Measurements from ENCODE around the gene FBXL20.
"Not testable (repeated sequence)": the region's sequence is repeated elsewhere in the genome, so short reads cannot be mapped to it uniquely, and the experiment has no call there.

Gene FBXL20

GRCh38 chr17:39401412-39402243, at the start of gene FBXL20:
Gene FBXL20 (minus strand): TSS chr17:39401626. CDS start chr17:39401402, 224 bp downstream.
- DNase-seq, result peak; percentile 94

GRCh38 chr17:39450847-39451581, 49.6 kb upstream of the FBXL20 start, which contains the start of gene MED1:
Gene MED1 (minus strand): TSS chr17:39451263. CDS start chr17:39451062, 201 bp downstream.
- peak; percentile 91 for DNase-seq

DNA sequence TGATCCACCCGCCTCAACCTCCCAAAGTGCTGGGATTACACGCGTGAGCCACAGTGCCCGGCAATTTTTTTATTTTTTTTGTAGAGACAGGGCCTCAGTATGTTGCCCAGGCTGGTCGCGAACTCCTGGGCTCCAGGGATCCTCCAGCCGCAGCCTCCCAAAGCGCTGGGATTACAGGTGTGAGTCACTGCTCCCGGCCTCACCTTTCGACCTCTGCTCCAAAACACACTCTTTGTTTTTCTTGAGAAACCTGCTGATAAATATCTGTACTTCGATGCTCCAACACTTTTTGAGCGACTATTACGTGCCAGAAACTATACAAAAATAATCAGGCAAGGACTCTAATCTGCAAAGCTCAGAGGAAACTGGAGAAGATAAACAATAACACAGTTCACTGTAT, 48.6 kb upstream of the FBXL20 start:
- no peak for DNase-seq

GRCh38 chr17:39447561-39447960, 46.1 kb upstream of the FBXL20 start:
- DNase-seq, result no peak

DNA sequence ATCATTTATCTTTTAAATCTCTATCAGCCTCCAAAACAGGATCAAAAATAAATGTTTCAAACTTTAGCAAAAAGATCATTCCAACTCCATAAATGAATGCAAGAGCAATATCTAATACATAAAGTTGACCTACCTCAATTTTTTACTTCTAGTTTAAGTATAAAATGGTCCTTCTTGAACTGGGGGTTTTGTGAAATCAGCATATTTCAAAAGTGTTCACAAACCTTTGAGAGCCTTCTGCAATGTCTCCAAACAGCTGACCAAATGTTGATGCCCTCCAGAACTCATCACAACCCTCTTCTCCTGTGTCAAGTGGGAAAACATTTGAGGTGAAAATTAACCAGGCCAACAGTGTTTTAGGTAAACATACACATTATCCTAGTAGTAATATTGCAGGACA, 41.9 kb upstream of the FBXL20 start:
- DNase-seq, result no peak

GRCh38 chr17:39439868-39440267, 38.4 kb upstream of the FBXL20 start:
- DNase-seq, result not testable (repeated sequence)

DNA sequence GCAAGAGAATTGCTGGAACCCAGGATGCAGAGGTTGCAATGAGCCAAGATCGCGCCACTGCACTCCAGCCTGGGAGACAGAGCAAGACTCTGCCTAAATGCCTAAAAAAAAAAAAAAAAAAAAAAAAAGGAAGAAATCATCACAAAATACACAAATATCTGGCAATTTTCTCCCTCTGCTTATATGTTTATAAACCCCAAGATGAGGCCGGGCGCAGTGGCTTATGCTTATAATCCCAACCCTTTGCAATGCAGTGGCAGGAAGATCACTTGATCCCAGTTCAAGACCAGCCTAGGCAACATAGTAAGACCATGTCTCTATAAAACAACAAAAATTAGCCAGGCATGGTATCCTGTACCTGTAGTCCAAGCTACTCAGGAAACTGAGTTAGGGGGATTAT, 28.2 kb upstream of the FBXL20 start:
- no peak for DNase-seq

- no peak for DNase-seq
These were observed 14.7 kb upstream of the FBXL20 start for GRCh38 chr17:39416141-39416540.

DNA sequence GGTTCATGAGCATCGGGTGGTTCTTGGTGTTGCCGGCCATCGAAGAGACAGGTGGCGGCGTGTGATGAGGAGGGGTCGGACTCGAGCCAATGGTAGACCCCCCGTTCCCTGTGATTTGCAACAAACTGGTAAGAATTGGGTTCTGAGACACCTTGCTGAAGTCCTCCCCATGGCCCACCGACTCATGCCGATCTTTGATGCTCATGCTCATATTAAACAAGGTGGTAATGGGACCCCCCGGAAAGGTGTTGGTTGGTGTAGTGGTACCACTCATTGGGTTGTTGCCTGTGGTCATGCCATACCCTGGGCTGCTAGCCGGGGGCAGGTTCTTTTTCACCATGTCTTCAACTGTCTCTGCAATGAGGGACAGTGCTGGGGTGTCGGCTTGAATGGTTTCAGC, 8.9 kb upstream of the FBXL20 start:
- no peak for DNase-seq

DNA sequence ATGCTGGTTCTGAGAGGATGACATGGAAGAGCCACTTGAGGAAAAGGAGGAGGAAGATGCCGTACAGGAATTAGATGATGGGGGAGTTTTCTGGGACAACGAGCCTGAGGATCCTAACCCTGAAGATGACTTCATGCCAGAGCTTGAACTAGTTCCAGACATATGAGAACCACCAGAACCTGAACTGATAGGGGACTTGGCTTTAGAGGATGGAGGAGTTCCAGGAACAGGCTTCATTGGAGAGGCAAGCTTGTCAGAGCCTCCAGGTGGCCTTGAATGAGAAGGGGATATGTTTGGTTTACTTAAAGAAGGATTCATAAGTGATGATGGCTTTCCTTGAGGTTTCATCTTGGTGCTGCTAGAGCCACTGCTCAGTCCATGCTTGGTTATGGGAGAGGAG, 6.9 kb upstream of the FBXL20 start:
- no peak for DNase-seq

DNA sequence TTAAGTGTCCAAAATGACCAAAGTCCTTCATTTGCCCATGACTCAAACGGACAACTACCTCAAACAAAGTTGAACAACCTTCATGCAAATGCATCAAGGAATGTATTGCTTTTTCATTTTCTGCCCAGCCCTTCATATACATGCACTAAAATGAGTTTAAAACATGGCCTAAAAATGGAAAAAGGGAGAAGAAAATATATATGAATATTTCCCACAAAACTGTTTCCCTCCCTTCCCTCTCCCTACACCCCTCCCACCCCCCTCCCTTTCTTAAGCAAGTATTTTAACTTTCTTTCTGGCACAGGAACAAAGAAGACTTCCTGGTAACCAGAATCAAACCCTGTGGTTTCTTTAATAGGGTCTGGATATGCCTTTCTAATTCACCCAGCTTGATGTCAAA, 5.5 kb upstream of the FBXL20 start:
- no peak for DNase-seq

GRCh38 chr17:39405436-39405835, 4.0 kb upstream of the FBXL20 start:
- DNase-seq, result no peak

GRCh38 chr17:39404542-39405378, 3.3 kb upstream of the FBXL20 start:
- DNase-seq, result peak; percentile 28

DNA sequence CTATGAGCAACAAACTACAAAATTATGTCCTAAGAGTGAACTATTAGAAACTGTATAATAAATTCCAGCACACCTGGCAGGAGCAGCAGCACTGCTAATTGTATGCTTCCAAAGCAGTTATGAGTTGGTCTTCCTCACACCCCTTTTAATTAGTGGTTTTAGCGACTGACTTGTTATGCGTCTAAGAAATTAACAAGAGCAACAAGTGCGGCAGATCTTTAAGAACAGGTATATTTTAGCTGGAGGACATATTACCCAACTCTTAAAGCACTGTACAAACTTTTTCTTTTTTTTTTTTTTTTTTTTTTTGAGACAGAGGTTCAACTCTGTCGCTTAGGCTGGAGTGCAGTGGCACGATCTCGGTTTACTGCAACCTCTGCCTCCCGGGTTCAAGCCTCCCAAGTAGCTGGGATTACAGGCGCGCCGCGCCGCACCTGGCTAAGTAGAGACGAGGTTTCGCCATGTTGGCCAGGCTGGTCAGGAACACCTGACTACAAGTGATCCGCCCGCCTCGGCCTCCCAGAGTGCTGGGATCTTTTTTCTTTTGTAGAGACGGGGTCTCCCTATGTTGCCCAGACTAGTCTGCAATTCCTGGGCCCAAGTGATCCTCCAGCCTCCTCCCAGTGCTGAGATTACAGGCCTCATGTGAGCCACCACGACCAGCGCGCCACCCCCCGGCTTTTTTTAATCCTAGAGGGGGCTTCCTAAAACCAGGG, 1.6 kb upstream of the FBXL20 start:
- DNase-seq, result no peak

- peak; percentile 88 for DNase-seq
These were observed 941 bp upstream of the FBXL20 start for GRCh38 chr17:39402244-39402889.

- peak; percentile 35 for DNase-seq
These were observed 647 bp downstream of the FBXL20 start for GRCh38 chr17:39400547-39401411.

DNA sequence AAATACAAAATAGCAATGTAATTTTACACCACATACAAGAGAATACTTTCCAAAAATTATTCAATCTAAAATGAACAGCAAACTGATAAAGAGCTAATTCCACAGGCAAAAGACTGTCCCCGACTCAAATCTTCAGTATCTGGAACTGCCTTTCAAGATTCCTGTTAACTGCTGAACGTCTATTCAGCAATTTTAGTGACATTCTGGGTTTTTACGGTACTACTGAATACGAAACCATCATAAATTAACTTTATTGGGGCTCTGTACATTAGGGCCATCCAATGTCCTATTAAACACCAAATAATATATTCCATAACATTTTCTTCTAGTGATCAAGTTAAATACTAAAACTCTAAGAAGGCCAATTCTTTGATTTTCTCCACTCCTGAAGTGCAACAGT, 1.6 kb downstream of the FBXL20 start:
- DNase-seq, result no peak

GRCh38 chr17:39393736-39394135, 7.7 kb downstream of the FBXL20 start:
- DNase-seq, result no peak

DNA sequence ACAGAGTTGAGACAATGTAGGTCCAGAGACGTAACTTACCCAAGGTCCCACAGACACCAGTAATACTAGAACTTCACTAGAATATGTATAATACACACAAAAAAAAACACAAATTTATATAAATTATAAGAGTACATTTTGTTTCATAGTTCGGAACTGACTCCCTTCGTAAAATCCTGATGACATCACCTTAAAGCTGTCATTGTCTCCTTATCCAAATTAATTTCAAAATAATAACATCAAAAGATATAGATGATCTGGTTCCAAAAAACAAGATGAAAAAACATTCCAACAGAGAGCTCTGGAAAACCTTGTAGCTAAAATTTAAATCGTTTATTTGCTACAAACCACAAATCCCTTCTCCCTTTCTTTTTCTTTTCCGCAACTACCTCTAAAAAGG, 10.0 kb downstream of the FBXL20 start:
- DNase-seq, result no peak

DNA sequence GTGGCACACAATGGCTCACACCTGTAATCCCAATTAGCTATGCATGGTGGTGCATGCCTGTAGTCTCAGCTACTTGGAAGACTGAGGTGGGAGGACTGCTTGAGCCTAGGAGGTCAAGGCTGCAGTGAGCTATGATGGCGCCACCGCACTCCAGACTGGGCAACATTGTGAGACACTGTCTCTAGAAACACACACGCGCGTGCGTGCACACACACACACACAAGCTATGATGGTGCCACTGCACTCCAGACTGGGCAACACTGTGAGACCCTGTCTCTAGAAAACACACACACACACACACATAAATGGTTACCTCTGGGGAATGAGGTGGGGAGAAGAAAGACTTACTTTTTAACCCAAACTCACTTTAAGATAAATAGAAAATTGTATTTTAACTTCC, 16.4 kb downstream of the FBXL20 start:
- DNase-seq, result no peak

DNA sequence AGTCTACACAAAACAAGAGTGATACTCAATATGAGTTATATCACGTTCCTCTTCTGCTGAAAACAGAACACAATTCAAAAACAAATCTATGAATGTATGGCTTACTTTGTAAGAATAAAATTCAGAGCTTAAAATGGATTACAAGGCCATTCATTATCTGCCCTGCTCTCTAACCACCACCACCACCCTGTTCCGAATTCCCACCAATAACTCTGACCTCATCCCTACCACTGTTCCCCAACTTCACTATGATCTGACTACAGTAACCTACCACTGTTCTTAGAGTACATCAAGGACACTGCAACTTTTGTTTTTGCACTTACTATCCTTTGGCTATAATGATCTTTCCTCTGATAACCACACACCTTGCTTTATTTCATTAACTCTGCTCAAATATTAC, 21.3 kb downstream of the FBXL20 start:
- DNase-seq, result no peak

Data from CD4-positive, alpha-beta T cell treated with Interleukin-6 for 4 hours (primary cell).